K562 (cell line): ENCODE data around the gene TCF12. TPM values are rescaled to one million over a fixed set of nuclear protein-coding genes. Genes with fewer than 3 reads are reported as not detected.
A peak's percentile ranks its signal among the peaks of the same experiment; 100 is the strongest.

ENCODE experiments used
- ATAC-seq: fragments of 200-7000 bp; cut with Tn5 transposase; 3 replicates; pipeline ENCODE4 v1.9.1; 2020; ENCODE audit warnings: moderate library complexity
- BruUV-seq: library from RNA; stranded (reverse); fragments of 400-500 nt; replicated peaks from 2 replicates; lab custom pipeline; 2021; lab: Mats Ljungman, UMichigan
- CTCF ChIA-PET: fragments of 300-600 bp; formaldehyde crosslinking; extraction: SDS; loops from one replicate; lab custom pipeline; 2021; ENCODE audit warnings: low intra/inter-chr PET ratio; lab: Yijun Ruan, JAX
- POLR2A ChIA-PET: fragments of 300-600, 350-650 bp; sonication (Branson Sonifier 250); formaldehyde crosslinking; extraction: SDS; loops from one replicate; lab custom pipeline; 2021; ENCODE audit warnings: antibody characterized with exemption, inconsistent platforms; lab: Yijun Ruan, JAX
- DNase-seq, 4 experiments: peaks; one replicate each; pipeline versions ENCODE4 v3.0.0 to v3.0.0-alpha.2; 2011 to 2018; ENCODE audit warnings: low spot score in 3 of 4, mixed read lengths in 3 of 4; ENCODE audit errors: extremely low read depth in 1 of 4
- FAIRE-seq: peaks from 2 replicates; lab custom pipeline; 2011; peaks lifted over from hg19 to GRCh38; lab: Jason Lieb, UNC
- H2AFZ ChIP-seq: 2 replicates; pipeline ENCODE4 v1.6.0; 2011; ENCODE audit warnings: low read depth, low read length, control low read depth, inconsistent platforms
- H3K27ac ChIP-seq: fragments of 200-600 bp; 3 replicates; pipeline ENCODE4 v1.8.0; 2011; ENCODE audit warnings: low read depth, mild to moderate bottlenecking, control low read depth, inconsistent platforms, low read length, moderate library complexity, mixed read lengths; ENCODE audit errors: extremely low read depth
- H3K27me3 ChIP-seq, 2 experiments: fragments of 300-600 bp in 1 of 2; 2 replicates in 1 of 2; 3 replicates in 1 of 2; pipeline versions ENCODE4 v1.6.0 to v1.8.0; 2011; ENCODE audit warnings: inconsistent platforms in 2 of 2, low read length in 2 of 2, mild to moderate bottlenecking in 1 of 2, mixed read lengths in 1 of 2, moderate library complexity in 1 of 2; ENCODE audit not compliant: control insufficient read depth in 2 of 2, insufficient read depth in 2 of 2
- H3K36me3 ChIP-seq: fragments of 300-600 bp; 3 replicates; pipeline ENCODE4 v1.8.0; 2011; ENCODE audit warnings: mild to moderate bottlenecking, low read length, inconsistent platforms; ENCODE audit not compliant: control insufficient read depth, insufficient read depth
- H3K4me1 ChIP-seq, 2 experiments: fragments of 200-600 bp in 1 of 2; replicated peaks in 1 of 2; 2 replicates in 1 of 2; 3 replicates in 1 of 2; pipeline versions ENCODE4 v1.5.1 to v1.8.0; 2011; ENCODE audit warnings: inconsistent platforms in 2 of 2, low read length in 2 of 2, mild to moderate bottlenecking in 1 of 2, mixed read lengths in 1 of 2, moderate library complexity in 1 of 2; ENCODE audit not compliant: control insufficient read depth in 2 of 2, insufficient read depth in 2 of 2
- H3K4me2 ChIP-seq: 2 replicates; pipeline ENCODE4 v1.6.1; 2011; ENCODE audit warnings: low read length, control low read depth, inconsistent platforms, mixed read lengths; ENCODE audit not compliant: insufficient read depth
- H3K4me3 ChIP-seq: fragments of 200-600 bp; sonication (generic), shearing (Covaris generic); 2 replicates; pipeline ENCODE4 v1.5.1; 2016; ENCODE audit warnings: control low read depth, inconsistent platforms
- H3K79me2 ChIP-seq: fragments of 200-600 bp; 3 replicates; pipeline ENCODE4 v1.8.0; 2011; ENCODE audit warnings: low read length, inconsistent platforms; ENCODE audit not compliant: control insufficient read depth, insufficient read depth
- H3K9ac ChIP-seq, 2 experiments: 2 replicates each; pipeline versions ENCODE4 v1.6.0 to v1.6.1; 2011; ENCODE audit warnings: low read depth in 2 of 2, low read length in 2 of 2, control low read depth in 1 of 2, inconsistent platforms in 1 of 2, mild to moderate bottlenecking in 1 of 2, mixed read lengths in 1 of 2; ENCODE audit not compliant: insufficient read depth in 1 of 2
- H3K9me1 ChIP-seq: one replicate; pipeline ENCODE4 v1.6.0; 2011; ENCODE audit warnings: inconsistent platforms, mild to moderate bottlenecking, low read length, moderate library complexity; ENCODE audit not compliant: control insufficient read depth, insufficient read depth
- H3K9me3 ChIP-seq: replicated peaks from 2 replicates; pipeline ENCODE4 v1.5.1; 2011; ENCODE audit warnings: low read depth, low read length, inconsistent platforms; ENCODE audit not compliant: control insufficient read depth, insufficient read depth
- H4K20me1 ChIP-seq: replicated peaks from 2 replicates; pipeline ENCODE4 v1.6.1; 2011; ENCODE audit warnings: low read length, inconsistent platforms, mixed read lengths; ENCODE audit not compliant: control insufficient read depth, insufficient read depth
- CREBBP ChIP-seq: IDR thresholded peaks from one replicate; pipeline ENCODE4 v1.6.1; 2012; ENCODE audit warnings: low read depth, mild to moderate bottlenecking, control low read depth, inconsistent platforms, low read length
- CSDE1 ChIP-seq, 2 experiments: fragments of 450-650 bp; IDR thresholded peaks; 2 replicates each; pipeline ENCODE4 v1.6.1; 2016; ENCODE audit warnings: mild to moderate bottlenecking in 1 of 2
- FOXP1 ChIP-seq: sonication (generic); formaldehyde crosslinking; IDR thresholded peaks from 2 replicates; pipeline ENCODE4 v1.8.0; 2022; ENCODE audit warnings: mild to moderate bottlenecking, missing genetic modification reagents
- MEIS2 ChIP-seq: fragments of 450-650 bp; IDR thresholded peaks from 2 replicates; pipeline ENCODE4 v1.6.1; 2014; ENCODE audit warnings: mild to moderate bottlenecking; ENCODE audit not compliant: partially characterized antibody
- NUFIP1 ChIP-seq: fragments of 450-650 bp; IDR thresholded peaks from 2 replicates; pipeline ENCODE4 v1.6.1; 2018; ENCODE audit not compliant: partially characterized antibody
- RBM39 ChIP-seq: fragments of 200-400 bp; formaldehyde crosslinking; optimal IDR thresholded peaks from 2 replicates; pipeline ENCODE3; 2018; ENCODE audit warnings: low read depth, low read length
- RFX1 ChIP-seq: fragments of 450-650 bp; IDR thresholded peaks from 2 replicates; pipeline ENCODE4 v1.6.1; 2016; ENCODE audit warnings: mild to moderate bottlenecking, moderate library complexity
- TOE1 ChIP-seq, 2 experiments: fragments of 450-650 bp in 1 of 2; sonication (generic) in 1 of 2; formaldehyde crosslinking in 1 of 2; IDR thresholded peaks; 2 replicates each; pipeline versions ENCODE4 v1.7.1 to v1.8.0; 2016 to 2022; ENCODE audit warnings: borderline replicate concordance in 2 of 2, mild to moderate bottlenecking in 2 of 2, antibody characterized with exemption in 1 of 2, inconsistent platforms in 1 of 2, low read depth in 1 of 2, missing genetic modification reagents in 1 of 2, moderate library complexity in 1 of 2
- ZFX ChIP-seq: sonication (generic); formaldehyde crosslinking; IDR thresholded peaks from 2 replicates; pipeline ENCODE4 v1.8.0; 2022; ENCODE audit warnings: mild to moderate bottlenecking, missing genetic modification reagents, moderate library complexity
- WGBS: fragments of 100-300 bp; shearing (Covaris generic); methylation state at CpG from one replicate; pipeline ENCODE4 v1.1.6; 2016; ENCODE audit warnings: low coverage, mixed read lengths; ENCODE audit not compliant: insufficient coverage; ENCODE audit errors: missing lambda C conversion rate; 5-methylcytosine and 5-hydroxymethylcytosine counted together
- in situ Hi-C: fragments of 300-500 bp; cut with MboI; formaldehyde crosslinking; loops from 4 replicates; pipeline ENCODE4 v1.15.0; 2018; ENCODE audit warnings: inconsistent platforms, mixed read lengths
- intact Hi-C: fragments of 100-400 bp; cut with micrococcal nuclease; formaldehyde crosslinking; loops from 2 replicates; pipeline ENCODE4 v1.14.2; 2022
- polyA plus RNA-seq, 8 experiments: library from polyadenylated mRNA; depleted of rRNA in 4 of 8; stranded (reverse) in 5 of 8; unstranded in 3 of 8; fragments of >200 nt; fragmentation: Nextera tagmentation in 2 of 8; fragmentation: Illumina TruSeq in 1 of 8; extraction: Ambion mirVana in 2 of 8; extraction: Trizol in 1 of 8; gene quantifications; 2 replicates each; pipeline versions ENCODE4 v1.2.1 to v1.2.3, GENCODE V29; 2011 to 2014; ENCODE audit warnings: inconsistent platforms in 1 of 8, missing spikeins in 1 of 8
- total RNA-seq, 7 experiments: library from RNA; depleted of rRNA in 6 of 7; stranded (reverse); fragments of >200 nt in 6 of 7; fragmentation: Illumina TruSeq in 2 of 7; extraction: Trizol in 2 of 7; gene quantifications; 2 replicates each; pipeline versions ENCODE4 v1.2.1 to v1.2.3, GENCODE V29; 2011 to 2021; ENCODE audit warnings: low replicate concordance in 1 of 7
- TF ChIP-seq, protein P1 (sequence below): fragments of 450-650 bp; formaldehyde crosslinking; conservative IDR thresholded peaks from 2 replicates; pipeline ENCODE4 v1.4.0; 2022; ENCODE audit warnings: mild to moderate bottlenecking, missing genetic modification characterization
- TF ChIP-seq, protein P2 (sequence below), 2 experiments: IDR thresholded peaks in 1 of 2; conservative IDR thresholded peaks in 1 of 2; 2 replicates each; pipeline ENCODE4 v1.6.1; 2016; ENCODE audit warnings: low read depth in 2 of 2, mild to moderate bottlenecking in 1 of 2, missing compliant biosample characterization in 1 of 2, missing genetic modification characterization in 1 of 2, moderate library complexity in 1 of 2
- TF ChIP-seq, protein P3 (sequence below): fragments of 450-650 bp; IDR thresholded peaks from 2 replicates; pipeline ENCODE4 v1.6.1; 2016

TCF12 gene
- total and polyA plus RNA-seq, 9 of the 15 experiments (the other 6 are each of a cell fraction or from before 2014, with no cell fraction given) = 10.5 to 132 (median 52.9) TPM

DNA sequence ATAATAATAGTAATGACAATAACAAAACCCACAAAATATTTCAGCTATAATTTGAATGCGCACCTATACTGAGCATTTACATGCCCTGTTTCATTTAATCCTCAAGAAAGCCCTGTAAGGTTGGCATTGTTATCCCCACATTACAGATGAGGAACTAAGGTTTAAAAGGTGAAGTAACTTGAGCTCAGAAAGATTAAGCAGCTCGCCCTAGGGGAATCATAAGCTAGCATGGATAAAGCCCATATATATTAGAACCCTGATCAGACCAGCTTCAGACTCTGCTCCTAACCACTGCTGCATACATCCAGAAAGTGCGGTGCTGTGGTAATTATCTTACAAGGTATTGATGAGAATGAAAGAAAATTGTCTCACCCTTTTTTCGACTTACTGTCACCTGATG, 316.7 kb downstream of the TCF12 start (continued):
- TF ChIP-seq, protein P1, sequence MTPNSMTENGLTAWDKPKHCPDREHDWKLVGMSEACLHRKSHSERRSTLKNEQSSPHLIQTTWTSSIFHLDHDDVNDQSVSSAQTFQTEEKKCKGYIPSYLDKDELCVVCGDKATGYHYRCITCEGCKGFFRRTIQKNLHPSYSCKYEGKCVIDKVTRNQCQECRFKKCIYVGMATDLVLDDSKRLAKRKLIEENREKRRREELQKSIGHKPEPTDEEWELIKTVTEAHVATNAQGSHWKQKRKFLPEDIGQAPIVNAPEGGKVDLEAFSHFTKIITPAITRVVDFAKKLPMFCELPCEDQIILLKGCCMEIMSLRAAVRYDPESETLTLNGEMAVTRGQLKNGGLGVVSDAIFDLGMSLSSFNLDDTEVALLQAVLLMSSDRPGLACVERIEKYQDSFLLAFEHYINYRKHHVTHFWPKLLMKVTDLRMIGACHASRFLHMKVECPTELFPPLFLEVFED (CRISPR knock-in tag) = no peak
- TF ChIP-seq NUFIP1 = no peak
- no peak for TF ChIP-seq RBM39

DNA sequence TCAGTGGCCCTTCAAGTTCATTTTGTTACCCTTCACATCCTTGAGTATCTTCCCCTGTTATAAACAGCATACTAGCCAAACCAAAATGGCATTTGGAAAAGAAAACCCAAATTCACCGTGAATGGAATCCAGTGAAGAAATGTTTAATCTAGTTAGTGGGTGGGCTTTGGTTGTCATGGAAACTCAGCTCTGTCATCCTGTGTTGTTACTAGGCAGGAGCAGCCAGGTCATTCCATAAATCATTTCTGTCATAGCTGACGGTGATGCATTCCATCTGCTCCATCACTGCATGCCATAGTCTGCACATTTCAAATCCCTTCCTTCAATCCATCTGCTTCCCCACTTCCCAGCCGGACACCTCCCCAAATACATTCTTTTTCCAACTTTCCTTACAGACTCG, 317.4 kb downstream of the TCF12 start:
- Histone ChIP-seq H3K9me1 (no peaks in the 10 kb centered on the region), H3K9me3 (no peaks in the 10 kb centered on the region), H2AFZ (no peak overlapping the region), H3K36me3 (peaks cover 52% of the 10 kb centered on the region), H3K4me1 (no peaks in the 10 kb centered on the region), H4K20me1 (no peaks in the 10 kb centered on the region), H3K27me3 (no peaks in the 10 kb centered on the region), H3K9ac (no peak overlapping the region), H3K4me3 (no peak overlapping the region), H3K79me2 (no peaks in the 10 kb centered on the region), H3K27ac (no peak overlapping the region), H3K4me2 (no peak overlapping the region)
- POLR2A ChIA-PET = no interaction called here
- in situ Hi-C loops (no loop called here), intact Hi-C loops (no loop called here)
- BruUV-seq = no TSS peak
- CTCF ChIA-PET = no interaction called here
- 71% methylated on average over 4 of the region's 4 CpGs for WGBS
- DNase-seq (peak in 3 of 4 experiments; percentile 17 to 36 (median 32)), ATAC-seq (no peak; the same call in 2 of the 3 replicates), FAIRE-seq (no peak)
- TF ChIP-seq, protein P2, sequence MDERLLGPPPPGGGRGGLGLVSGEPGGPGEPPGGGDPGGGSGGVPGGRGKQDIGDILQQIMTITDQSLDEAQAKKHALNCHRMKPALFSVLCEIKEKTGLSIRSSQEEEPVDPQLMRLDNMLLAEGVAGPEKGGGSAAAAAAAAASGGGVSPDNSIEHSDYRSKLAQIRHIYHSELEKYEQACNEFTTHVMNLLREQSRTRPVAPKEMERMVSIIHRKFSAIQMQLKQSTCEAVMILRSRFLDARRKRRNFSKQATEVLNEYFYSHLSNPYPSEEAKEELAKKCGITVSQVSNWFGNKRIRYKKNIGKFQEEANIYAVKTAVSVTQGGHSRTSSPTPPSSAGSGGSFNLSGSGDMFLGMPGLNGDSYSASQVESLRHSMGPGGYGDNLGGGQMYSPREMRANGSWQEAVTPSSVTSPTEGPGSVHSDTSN (CRISPR knock-in tag; IDR thresholded peaks at IDR 0.05; ENCODE audit: low read depth) = no peak; the same call in 1 of the 2 replicates
- TF ChIP-seq, protein P2 (tag; conservative IDR thresholded peaks at IDR 0.05; ENCODE audit: low read depth) = peak; percentile 88
- TF ChIP-seq, protein P3, sequence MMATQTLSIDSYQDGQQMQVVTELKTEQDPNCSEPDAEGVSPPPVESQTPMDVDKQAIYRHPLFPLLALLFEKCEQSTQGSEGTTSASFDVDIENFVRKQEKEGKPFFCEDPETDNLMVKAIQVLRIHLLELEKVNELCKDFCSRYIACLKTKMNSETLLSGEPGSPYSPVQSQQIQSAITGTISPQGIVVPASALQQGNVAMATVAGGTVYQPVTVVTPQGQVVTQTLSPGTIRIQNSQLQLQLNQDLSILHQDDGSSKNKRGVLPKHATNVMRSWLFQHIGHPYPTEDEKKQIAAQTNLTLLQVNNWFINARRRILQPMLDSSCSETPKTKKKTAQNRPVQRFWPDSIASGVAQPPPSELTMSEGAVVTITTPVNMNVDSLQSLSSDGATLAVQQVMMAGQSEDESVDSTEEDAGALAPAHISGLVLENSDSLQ = peak; percentile 95
- TF ChIP-seq CSDE1 (IDR thresholded peaks at IDR 0.05) (0 out of 4 replicates have a peak, but pooled peaks of 1 of the 2 experiments have one; percentile 39), FOXP1 (CRISPR knock-in tag) (no peak), CREBBP (no peak), RFX1 (peak; percentile 92), MEIS2 (peak; percentile 90), TOE1 (IDR thresholded peaks at IDR 0.05; ENCODE audit: borderline replicate concordance) (no peak), TOE1 (CRISPR knock-in tag; IDR thresholded peaks at IDR 0.05; ENCODE audit: borderline replicate concordance, low read depth) (no peak), ZFX (CRISPR knock-in tag) (no peak)
